GM20431 (cell line): ENCODE results near the gene PLEKHA1.

Experiments
- in situ Hi-C: fragments of 300-500 bp; cut with MseI, MboI; formaldehyde crosslinking; loops from one replicate; pipeline ENCODE4 v1.15.0; 2020; ENCODE audit warnings: low sequenced_read_pairs; ENCODE audit not compliant: unreplicated experiment

Gene PLEKHA1

GRCh38 chr10:122454071-122454470 is 79.6 kb downstream of the PLEKHA1 start:
- in situ Hi-C loops, result no loop called here

GRCh38 chr10:122454603-122455080 is 80.1 kb downstream of the PLEKHA1 start, which contains the start of gene ARMS2:
Gene ARMS2 (plus strand): TSS chr10:122454653. CDS start chr10:122454728, 75 bp downstream.
- in situ Hi-C loops, result no loop called here

- in situ Hi-C loops, result no loop called here
These were observed 81.0 kb downstream of the PLEKHA1 start for GRCh38 chr10:122455376-122456079.

- in situ Hi-C loops, result no loop called here
These were observed 83.4 kb downstream of the PLEKHA1 start for GRCh38 chr10:122457934-122458333.

- in situ Hi-C loops, result no loop called here
These were observed 84.2 kb downstream of the PLEKHA1 start for GRCh38 chr10:122458693-122459092.

- in situ Hi-C loops, result no loop called here
These were observed 85.2 kb downstream of the PLEKHA1 start for GRCh38 chr10:122459561-122460273.

- in situ Hi-C loops, result no loop called here
These were observed 86.4 kb downstream of the PLEKHA1 start for GRCh38 chr10:122460891-122461293.

GRCh38 chr10:122461367-122461728 is 86.8 kb downstream of the PLEKHA1 start, which contains the start of gene HTRA1:
Gene HTRA1 (plus strand): TSS chr10:122461553. CDS start chr10:122461653, 100 bp downstream.
- in situ Hi-C loops, result no loop called here

GRCh38 chr10:122461729-122462532 is 87.4 kb downstream of the PLEKHA1 start:
- in situ Hi-C loops, result no loop called here

- in situ Hi-C loops, result no loop called here
These were observed 88.3 kb downstream of the PLEKHA1 start for GRCh38 chr10:122462533-122463465.

- in situ Hi-C loops, result no loop called here
These were observed 89.2 kb downstream of the PLEKHA1 start for GRCh38 chr10:122463466-122464249.

- in situ Hi-C loops, result no loop called here
These were observed 89.7 kb downstream of the PLEKHA1 start for GRCh38 chr10:122464250-122464510.

GRCh38 chr10:122464586-122464985 is 90.1 kb downstream of the PLEKHA1 start:
- in situ Hi-C loops, result no loop called here

GRCh38 chr10:122465401-122466040 is 91.0 kb downstream of the PLEKHA1 start:
- in situ Hi-C loops, result no loop called here

GRCh38 chr10:122466951-122467381 is 92.5 kb downstream of the PLEKHA1 start:
- in situ Hi-C loops, result no loop called here

GRCh38 chr10:122467701-122468100 is 93.2 kb downstream of the PLEKHA1 start:
- in situ Hi-C loops, result no loop called here

GRCh38 chr10:122468307-122468925 is 93.9 kb downstream of the PLEKHA1 start:
- in situ Hi-C loops, result no loop called here
